Measurements from ENCODE around the gene POLH.
A peak's percentile ranks its signal among the peaks of the same experiment; 100 is the strongest.
"Not testable (repeated sequence)": the region's sequence is repeated elsewhere in the genome, so short reads cannot be mapped to it uniquely, and the experiment has no call there.

Gene POLH

GRCh38 chr6:43575772-43576551, at the start of gene POLH, which contains the start of gene XPO5:
POLH (plus strand) TSS chr6:43576185; CDS start chr6:43582320, 6,135 bp downstream.
XPO5 (minus strand) TSS chr6:43576038; CDS start chr6:43575864, 174 bp downstream.
- DNase-seq, result peak; percentile 6 to 90 (median 78)

GRCh38 chr6:43532201-43532600, 43.8 kb upstream of the POLH start:
- DNase-seq, result no peak

GRCh38 chr6:43538986-43539385, 37.0 kb upstream of the POLH start:
- DNase-seq, result not testable (repeated sequence)

GRCh38 chr6:43539409-43539808, 36.6 kb upstream of the POLH start:
- not testable (repeated sequence) for DNase-seq

- DNase-seq, result no peak
These were observed 35.5 kb upstream of the POLH start for GRCh38 chr6:43540507-43540906.

GRCh38 chr6:43541774-43542471, 34.1 kb upstream of the POLH start:
- no peak for DNase-seq

GRCh38 chr6:43544461-43544860, 31.5 kb upstream of the POLH start:
- no peak for DNase-seq

GRCh38 chr6:43547222-43547621, 28.8 kb upstream of the POLH start:
- no peak for DNase-seq

GRCh38 chr6:43557620-43558019, 18.4 kb upstream of the POLH start:
- not testable (repeated sequence) for DNase-seq

GRCh38 chr6:43559328-43559727, 16.7 kb upstream of the POLH start:
- DNase-seq, result no peak

- DNase-seq, result no peak
These were observed 5.0 kb upstream of the POLH start for GRCh38 chr6:43570876-43571441.

GRCh38 chr6:43572015-43572414, 4.0 kb upstream of the POLH start:
- no peak for DNase-seq

GRCh38 chr6:43575105-43575771, 747 bp upstream of the POLH start:
- DNase-seq, result peak in 11 of 56 donors; percentile 15 to 71 (median 31)

GRCh38 chr6:43578748-43579147, 2.8 kb downstream of the POLH start:
- no peak for DNase-seq

- DNase-seq, result no peak
These were observed 3.2 kb downstream of the POLH start for GRCh38 chr6:43579171-43579570.

- no peak for DNase-seq
These were observed 6.9 kb downstream of the POLH start for GRCh38 chr6:43582911-43583310.

GRCh38 chr6:43584892-43585570, 9.0 kb downstream of the POLH start:
- no peak for DNase-seq

- no peak for DNase-seq
These were observed 12.2 kb downstream of the POLH start for GRCh38 chr6:43588194-43588593.

- not testable (repeated sequence) for DNase-seq
These were observed 13.6 kb downstream of the POLH start for GRCh38 chr6:43589564-43589963.

GRCh38 chr6:43593938-43594337, 18.0 kb downstream of the POLH start:
- no peak for DNase-seq

GRCh38 chr6:43600595-43600994, 24.6 kb downstream of the POLH start:
- DNase-seq, result no peak

Data from amygdala (tissue), 56 donors.